ENCODE results near the gene KIF21A.

DNA sequence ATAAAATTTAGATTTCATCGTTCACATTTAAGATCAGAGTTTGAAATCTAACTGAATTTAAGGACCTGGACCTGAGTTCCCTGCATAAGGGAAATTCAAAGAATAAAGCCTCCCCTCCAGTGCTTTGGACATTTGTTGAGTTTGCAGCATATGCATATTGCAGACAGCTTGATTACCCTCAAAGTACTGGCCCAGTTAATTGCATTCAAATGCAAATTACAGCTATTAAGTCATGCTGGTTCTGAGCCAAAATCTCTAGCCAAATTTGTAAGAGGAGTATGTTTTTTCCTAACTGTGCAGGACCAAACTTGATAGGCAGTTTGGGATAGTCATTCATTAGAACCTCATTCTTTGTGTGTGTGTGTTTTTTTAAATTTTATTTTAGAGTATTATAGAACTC lies 9.1 kb upstream of the KIF21A start:
- TF ChIP-seq, protein P1, sequence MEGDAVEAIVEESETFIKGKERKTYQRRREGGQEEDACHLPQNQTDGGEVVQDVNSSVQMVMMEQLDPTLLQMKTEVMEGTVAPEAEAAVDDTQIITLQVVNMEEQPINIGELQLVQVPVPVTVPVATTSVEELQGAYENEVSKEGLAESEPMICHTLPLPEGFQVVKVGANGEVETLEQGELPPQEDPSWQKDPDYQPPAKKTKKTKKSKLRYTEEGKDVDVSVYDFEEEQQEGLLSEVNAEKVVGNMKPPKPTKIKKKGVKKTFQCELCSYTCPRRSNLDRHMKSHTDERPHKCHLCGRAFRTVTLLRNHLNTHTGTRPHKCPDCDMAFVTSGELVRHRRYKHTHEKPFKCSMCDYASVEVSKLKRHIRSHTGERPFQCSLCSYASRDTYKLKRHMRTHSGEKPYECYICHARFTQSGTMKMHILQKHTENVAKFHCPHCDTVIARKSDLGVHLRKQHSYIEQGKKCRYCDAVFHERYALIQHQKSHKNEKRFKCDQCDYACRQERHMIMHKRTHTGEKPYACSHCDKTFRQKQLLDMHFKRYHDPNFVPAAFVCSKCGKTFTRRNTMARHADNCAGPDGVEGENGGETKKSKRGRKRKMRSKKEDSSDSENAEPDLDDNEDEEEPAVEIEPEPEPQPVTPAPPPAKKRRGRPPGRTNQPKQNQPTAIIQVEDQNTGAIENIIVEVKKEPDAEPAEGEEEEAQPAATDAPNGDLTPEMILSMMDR (IDR thresholded peaks at IDR 0.05; ENCODE audit: low read depth, low read length), result no peak
- no peak for TF ChIP-seq EZH2phosphoT487 (IDR thresholded peaks at IDR 0.05; ENCODE audit: low read depth)
